ENCODE results near the gene KLHL21.
A peak's percentile ranks its signal among the peaks of the same experiment; 100 is the strongest.
"Not testable (repeated sequence)": the region's sequence is repeated elsewhere in the genome, so short reads cannot be mapped to it uniquely, and the experiment has no call there.

KLHL21 gene

DNA sequence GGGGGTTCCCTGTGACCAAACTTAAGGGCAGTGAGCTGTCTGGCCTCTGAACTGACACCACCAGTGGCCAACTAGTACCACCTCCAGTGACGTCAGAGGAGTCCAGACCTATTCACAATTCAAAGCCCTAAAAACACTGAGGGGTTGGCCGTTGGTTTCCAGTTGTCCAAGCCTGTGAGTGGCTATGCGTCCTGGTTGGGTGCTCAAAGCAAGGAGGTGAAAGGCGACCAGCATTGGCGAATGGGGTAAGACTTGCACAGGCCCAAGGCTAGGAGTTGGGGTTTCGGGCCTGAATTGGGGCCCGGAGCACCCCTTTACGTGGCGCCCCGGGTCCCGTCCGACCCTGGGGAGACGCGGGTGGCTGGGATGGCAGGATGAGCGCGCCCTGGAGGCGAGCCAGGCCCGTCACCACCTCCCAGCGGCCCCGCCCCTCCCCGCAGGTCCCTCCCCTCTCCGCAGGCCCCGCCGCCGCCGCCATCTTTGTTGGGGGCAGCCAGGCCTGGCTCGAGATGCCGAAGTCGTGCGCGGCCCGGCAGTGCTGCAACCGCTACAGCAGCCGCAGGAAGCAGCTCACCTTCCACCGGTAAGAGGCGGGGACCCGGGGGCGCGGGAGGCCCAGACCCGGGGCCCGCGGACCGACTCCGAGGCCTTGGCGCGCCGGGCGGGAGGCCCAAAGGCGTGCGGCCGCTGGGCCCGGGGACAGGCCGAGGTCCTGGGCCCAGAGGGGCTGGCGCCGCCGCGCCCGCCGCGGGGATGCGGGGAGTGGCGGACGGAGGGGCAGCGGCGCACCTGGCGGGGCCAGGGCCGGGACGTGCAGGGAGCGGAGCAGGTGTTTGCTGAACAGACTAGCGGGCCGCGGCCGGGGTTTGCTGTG lies 22.3 kb upstream of the KLHL21 start, which contains the start of gene THAP3:
THAP3 (plus strand) TSS at position 159 of the 874 bp plus-strand sequence; CDS start at position 510, 351 bp downstream.
- peak; percentile 85 to 93 for DNase-seq

GRCh38 chr1:6623269-6623965 lies 20.7 kb upstream of the KLHL21 start:
- DNase-seq: no peak

DNA sequence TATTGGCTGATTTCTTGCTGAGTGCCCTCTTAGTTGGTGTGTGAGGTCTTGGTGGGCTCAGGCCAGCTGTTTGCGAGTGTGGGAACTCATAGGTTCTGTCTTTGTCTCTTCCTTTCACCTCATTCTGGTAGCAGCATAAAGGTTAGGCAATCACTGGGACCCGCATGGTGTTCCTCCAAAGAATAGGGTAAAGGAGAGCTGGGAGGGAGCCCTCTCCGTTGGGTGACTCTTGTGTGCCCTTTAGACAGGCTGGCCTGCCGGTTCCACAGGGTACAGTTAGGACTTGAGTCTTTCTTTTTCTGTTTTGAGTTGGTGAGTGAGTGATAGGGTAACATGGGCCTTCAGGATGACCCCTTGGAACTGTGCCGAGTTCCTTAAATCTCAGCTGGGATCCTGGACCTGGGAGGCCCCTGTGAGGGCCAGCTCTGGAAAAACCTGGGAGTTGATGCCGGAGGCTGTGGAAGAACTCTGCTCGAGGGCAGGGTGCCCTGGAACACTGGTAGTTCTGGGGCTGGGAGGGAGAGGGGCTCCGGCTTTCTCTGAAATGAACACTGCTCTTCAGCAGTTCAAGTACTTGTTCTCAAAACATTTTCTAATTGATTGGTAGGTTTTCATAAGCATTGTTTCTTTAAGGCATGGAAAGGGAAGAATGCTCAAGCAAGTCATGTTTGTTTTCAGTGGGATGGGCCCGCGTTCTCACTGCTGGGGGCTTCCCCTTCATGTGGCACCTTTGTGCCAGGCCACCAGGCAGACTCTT lies 19.9 kb upstream of the KLHL21 start:
- no peak for DNase-seq

DNA sequence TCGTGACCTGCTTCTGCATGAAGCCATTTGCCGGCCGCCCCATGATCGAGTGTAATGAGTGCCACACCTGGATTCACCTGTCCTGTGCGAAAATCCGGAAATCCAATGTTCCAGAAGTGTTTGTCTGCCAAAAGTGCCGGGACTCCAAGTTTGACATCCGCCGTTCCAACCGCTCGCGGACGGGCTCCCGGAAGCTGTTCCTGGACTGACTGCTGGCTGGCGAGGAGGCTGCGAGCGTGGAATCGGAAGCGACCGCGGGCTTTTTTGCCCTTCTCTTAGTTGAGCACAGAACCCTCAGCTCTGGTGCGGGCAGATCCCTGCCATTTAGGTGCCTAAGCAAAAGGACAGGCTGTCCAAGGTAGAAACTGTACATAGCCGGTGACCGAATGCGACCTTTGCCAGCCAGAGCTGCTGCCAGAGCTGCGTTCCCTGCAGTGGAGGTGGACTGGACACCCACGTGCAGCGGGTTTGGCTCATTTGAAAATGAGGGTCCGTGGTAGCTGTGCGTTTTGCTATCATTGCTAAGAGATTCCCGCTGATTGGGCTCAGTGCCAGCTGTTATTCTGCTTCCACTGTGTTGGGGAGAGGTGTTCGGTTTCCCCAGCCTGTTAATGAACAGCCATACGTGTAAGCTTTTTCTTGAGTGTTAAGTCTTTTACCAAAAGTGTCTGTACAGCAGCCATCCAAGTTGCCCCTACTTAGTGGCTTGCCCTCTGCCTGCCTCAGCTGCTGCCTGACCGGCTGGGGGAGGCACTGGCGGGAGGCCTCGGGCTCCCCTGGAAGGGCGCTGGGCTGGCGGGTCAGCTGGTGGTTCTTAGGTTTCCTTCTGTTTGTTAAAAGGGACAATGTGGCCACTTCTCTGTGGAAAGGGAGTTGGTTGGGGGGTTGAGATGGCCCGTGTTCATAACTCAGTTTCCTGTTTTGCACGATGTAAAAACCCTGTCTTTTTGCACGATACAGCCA lies 19.0 kb upstream of the KLHL21 start:
- no peak for DNase-seq

DNA sequence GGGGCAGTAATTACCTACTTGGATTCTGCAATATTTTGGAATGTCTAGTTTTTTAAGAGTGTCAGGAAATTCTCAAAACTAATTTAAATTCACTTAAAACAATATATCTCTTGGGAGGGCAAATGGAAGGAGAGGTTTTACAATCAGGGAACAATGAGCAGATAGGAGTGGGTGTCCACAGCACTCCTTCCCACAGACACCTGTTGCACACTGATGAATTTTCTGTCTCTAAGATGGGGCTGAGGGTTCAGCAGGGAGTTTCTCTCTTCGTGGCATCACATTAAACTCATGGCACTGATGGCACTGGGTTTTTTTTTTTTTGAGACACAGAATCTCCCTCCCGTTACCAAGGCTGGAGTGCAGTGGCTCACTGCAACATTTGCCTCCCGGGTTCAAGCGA lies 16.4 kb upstream of the KLHL21 start:
- no peak for DNase-seq

- DNase-seq: no peak
These were observed 12.5 kb upstream of the KLHL21 start for GRCh38 chr1:6614929-6615785.

- DNase-seq: peak; percentile 33 to 67
These were observed 11.6 kb upstream of the KLHL21 start for GRCh38 chr1:6614019-6614928.

DNA sequence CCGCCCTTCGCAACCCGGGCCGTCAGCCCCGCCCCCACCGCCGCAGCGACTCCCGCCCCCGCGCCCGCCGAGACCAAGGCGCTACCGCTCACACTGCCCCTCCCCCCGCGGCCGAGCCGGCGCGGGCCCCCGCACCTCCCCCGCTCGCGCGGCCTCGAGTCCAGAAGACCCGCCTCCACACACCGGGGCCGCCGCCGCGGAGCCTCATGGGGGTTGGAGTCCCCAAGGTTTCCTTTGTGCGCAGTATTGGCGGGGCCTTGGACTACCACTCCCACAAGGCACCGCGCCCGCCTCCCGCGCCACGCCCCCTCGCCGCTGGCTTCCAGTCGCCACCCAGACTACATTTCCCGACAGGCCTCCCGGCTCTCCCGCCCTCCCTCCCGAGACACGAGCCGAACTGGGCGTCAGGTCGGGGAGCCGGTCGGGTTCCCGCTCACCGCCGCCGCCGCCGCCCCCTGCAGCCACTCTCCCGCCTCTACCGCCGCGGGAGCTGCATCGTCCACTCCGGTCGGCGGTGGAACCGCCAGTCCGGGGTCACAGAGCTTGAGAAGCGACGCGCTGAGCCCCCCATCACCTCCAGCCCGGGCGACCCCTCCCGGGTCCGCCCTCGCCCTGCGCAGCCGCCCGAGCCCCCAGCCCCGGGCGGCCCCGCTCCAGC lies 10.8 kb upstream of the KLHL21 start, which contains the start of gene PHF13:
PHF13 (plus strand) TSS at position 371 of the 658 bp plus-strand sequence. CDS start 336 bp downstream, outside the sequence.
- DNase-seq: peak; percentile 99 to 100

- DNase-seq: no peak
These were observed 10.1 kb upstream of the KLHL21 start for GRCh38 chr1:6612641-6613360.

GRCh38 chr1:6603915-6604558 lies 1.4 kb upstream of the KLHL21 start:
- no peak for DNase-seq

GRCh38 chr1:6603238-6603914 lies 707 bp upstream of the KLHL21 start:
- DNase-seq: peak; percentile 59 to 66

DNA sequence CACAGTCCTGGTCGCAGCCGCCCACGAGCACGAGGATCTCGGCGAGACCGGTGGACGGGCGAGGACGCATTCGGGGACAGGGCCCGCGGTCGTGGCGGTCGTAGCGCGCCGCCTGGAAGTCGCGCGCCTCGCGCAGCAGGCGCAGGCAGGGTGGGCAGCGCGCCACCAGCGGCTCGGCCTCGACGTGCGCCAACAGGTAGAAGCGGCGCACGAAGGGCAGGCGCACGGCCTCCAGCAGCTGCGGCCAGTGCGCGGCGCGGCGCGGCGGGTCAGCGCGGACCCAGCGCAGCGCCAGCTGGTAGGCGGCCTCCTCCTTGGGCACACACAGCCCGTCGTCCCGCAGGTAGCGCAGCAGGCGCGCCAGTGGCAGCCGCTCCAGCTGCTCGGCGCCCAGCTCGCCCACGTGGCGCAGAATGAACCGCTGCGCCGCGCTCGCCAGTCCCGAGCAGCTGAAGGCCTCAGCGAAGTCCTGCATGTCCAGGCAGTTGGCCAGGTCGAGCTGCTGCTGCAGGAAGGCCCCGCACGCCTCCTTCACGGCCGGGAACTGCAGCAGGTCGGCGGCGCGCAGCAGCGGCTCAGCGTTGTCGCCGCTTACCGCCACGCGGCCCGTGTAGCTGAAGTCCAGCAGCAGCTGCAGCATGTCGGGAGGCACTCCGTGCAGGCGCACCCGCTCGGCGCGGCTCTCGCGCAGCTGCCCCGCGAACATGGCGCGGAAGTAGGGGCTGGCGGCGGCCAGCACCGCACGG lies 573 bp downstream of the KLHL21 start:
- DNase-seq: no peak

DNA sequence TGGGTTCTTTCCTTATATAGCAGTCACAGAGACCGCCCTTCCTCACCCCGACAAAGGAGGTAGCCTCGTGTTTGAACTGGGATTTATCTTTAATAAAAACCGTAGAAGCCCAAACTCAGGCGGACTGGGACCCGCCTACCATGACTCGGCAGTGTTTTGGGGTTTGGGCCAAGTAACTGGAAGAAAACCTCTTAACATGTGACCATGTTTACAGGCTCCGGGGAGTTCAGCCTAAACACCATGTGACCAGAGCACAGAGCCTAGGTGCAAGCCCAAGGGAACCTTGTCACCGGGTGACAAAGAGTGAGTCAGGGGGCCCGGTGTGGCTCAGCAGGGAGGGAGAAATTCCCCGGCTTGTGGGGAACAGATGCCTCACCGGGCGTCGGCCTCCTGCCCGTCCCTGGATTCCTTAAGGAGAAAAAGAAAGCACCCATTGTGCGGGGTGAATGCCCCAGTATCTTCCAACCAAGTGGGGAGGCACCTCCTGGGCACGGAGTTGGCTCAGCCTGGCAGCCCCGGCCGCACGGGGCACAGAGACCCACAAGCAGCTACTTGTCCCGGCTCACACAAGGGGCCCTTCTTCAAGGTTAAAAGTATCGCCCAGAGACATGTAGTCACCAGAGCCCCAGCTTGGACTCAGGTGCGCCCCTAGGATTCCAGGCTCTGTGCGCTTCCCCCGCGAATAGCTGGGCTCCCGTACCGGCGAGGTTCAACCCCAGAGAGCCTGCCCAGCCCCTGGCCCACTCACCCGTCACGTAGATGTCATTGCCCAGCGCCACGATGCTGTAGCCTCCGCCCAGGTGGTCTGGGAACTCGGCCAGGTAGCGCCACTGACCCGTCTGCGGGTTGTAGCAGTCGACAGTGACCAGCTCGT lies 1.4 kb downstream of the KLHL21 start:
- peak; percentile 74 to 79 for DNase-seq

DNA sequence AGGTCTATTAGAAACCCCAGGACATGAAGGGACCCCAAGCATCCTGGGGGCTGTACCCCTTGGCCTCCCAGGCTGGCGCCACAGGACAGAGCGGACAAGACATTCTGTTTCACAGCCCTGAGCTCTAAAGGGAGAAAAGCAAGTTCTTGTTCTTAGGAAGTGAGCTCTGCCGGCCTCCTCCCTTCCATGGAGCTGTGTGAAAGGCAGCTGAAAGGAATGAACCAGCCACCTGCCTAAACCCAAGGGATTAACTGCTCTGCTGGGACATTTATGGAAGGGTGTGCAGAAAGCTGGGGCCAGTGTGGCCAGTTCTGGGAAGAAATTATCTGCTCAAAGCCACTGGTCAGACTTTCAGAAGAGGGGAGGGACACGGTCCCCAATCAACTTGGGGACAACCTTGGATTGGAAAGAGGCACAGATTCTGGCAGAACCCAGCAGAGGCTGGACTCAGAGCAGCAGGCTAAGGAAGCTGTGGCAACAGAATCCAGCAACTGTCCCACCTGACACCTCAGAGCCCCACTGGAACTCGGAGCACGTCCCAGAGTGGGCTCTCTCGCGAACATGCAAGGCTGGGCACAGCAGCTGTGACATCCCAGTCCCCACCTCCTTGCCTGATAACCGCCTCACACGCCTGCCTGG lies 2.1 kb downstream of the KLHL21 start:
- DNase-seq: no peak

GRCh38 chr1:6599991-6600390 lies 2.7 kb downstream of the KLHL21 start:
- not testable (repeated sequence) for DNase-seq

Measured in CD4-positive, alpha-beta T cell treated with Interferon alpha-2 for 1 hour (primary cell).